Astrocyte (in vitro differentiated cells and primary cell): Measurements from ENCODE around the gene TLN1.

Source experiments
- CTCF ChIP-seq: IDR thresholded peaks from 2 replicates; pipeline ENCODE4 v1.5.1; 2011; ENCODE audit warnings: low read depth, mild to moderate bottlenecking, inconsistent platforms, low read length, moderate library complexity; ENCODE audit not compliant: insufficient read depth
- EZH2 ChIP-seq: IDR thresholded peaks from 2 replicates; pipeline ENCODE4 v1.6.1; 2012; ENCODE audit warnings: mild to moderate bottlenecking, low read length, inconsistent platforms; ENCODE audit not compliant: insufficient read depth

GRCh38 chr9:35778496-35778895 is 46.5 kb upstream of the TLN1 start:
- TF ChIP-seq CTCF: no peak
- no peak for TF ChIP-seq EZH2
